Measurements from ENCODE around the gene SDHAF3.
A peak's percentile ranks its signal among the peaks of the same experiment; 100 is the strongest.

The SDHAF3 gene

DNA sequence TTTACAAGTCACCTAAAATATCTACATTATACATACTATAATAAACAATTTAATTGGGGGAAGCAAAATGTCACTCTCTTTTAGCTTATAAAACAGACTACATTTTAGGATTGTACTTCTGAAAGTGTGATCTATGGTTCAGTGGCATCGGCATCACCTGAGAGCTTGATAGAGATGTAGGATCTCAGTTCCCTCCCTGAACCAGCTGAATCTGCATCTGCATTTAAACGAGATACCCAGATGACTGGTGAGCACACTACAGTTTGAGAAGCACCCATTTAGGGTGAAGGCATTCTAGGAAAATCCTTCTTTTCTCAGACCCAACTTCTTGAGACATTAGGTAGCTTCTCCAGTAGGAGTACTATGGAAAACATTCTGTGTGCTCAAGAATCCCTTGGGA lies 21.5 kb upstream of the SDHAF3 start:
- no peak overlapping the region for H3K27ac ChIP-seq
- H3K4me3 ChIP-seq (ENCODE audit: low read depth in 1 of 2, low read length in 1 of 2): no peak overlapping the region
- no peaks in the 10 kb centered on the region for H3K27me3 ChIP-seq
- no peaks in the 10 kb centered on the region for H3K36me3 ChIP-seq
- H3K9me3 ChIP-seq: no peaks in the 10 kb centered on the region
- TF ChIP-seq, protein P1, sequence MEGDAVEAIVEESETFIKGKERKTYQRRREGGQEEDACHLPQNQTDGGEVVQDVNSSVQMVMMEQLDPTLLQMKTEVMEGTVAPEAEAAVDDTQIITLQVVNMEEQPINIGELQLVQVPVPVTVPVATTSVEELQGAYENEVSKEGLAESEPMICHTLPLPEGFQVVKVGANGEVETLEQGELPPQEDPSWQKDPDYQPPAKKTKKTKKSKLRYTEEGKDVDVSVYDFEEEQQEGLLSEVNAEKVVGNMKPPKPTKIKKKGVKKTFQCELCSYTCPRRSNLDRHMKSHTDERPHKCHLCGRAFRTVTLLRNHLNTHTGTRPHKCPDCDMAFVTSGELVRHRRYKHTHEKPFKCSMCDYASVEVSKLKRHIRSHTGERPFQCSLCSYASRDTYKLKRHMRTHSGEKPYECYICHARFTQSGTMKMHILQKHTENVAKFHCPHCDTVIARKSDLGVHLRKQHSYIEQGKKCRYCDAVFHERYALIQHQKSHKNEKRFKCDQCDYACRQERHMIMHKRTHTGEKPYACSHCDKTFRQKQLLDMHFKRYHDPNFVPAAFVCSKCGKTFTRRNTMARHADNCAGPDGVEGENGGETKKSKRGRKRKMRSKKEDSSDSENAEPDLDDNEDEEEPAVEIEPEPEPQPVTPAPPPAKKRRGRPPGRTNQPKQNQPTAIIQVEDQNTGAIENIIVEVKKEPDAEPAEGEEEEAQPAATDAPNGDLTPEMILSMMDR (IDR thresholded peaks at IDR 0.05): no peak
- H3K4me1 ChIP-seq (ENCODE audit: control insufficient read depth in 1 of 2, insufficient read depth in 1 of 2, low read depth in 1 of 2, low read length in 1 of 2): no peaks in the 10 kb centered on the region

DNA sequence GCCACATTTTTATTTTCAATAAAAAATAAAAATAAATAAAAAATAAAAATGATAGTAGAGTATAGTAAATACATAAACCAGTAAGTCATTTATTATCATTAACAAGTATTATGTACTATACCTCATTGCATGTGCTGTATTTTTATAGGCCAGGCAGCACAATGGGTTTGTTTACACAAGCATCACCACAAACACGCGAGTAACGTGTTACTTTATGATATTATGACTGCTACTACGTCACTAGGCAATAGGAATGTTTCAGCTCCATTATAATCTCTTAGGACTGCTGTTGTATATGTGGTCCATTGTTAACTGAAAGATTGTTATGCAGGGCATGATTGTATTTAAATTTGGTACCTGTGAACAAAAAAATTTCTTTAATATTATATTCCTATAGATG lies 20.8 kb upstream of the SDHAF3 start:
- Histone ChIP-seq H3K27me3 (peaks cover under 1% of the 10 kb centered on the region), H3K36me3 (no peaks in the 10 kb centered on the region), H3K4me3 (ENCODE audit: low read depth in 1 of 2, low read length in 1 of 2) (no peak overlapping the region), H3K9me3 (no peaks in the 10 kb centered on the region), H3K27ac (no peak overlapping the region), H3K4me1 (ENCODE audit: control insufficient read depth in 1 of 2, insufficient read depth in 1 of 2, low read depth in 1 of 2, low read length in 1 of 2) (no peaks in the 10 kb centered on the region)
- TF ChIP-seq, protein P1 (IDR thresholded peaks at IDR 0.05): no peak

DNA sequence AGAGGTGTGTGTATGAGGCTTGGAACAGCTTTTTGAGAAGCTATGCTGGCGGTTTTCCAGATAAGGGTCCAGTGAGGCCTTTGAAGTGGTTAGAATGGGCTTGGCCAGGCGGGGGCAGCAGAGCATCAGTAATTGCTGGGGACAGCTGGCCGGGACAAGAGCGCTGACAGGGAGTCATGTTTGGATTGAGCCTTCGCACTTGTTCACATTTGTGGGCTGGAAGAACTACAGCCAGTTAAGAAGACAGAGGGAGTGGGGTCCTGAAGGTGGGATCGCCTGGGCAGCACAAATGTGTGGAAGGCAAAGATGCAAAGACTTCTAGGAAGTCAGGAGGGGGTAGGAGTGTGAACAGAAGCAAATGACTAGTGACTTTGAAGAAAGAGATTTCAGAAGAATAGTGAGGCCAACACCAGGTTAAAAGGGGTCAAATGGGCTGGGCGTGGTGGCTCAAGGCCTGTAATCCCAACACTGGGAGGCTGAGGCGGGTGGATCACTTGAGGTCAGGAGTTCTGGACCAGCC lies 12.7 kb upstream of the SDHAF3 start:
- TF ChIP-seq, protein P1 (IDR thresholded peaks at IDR 0.05): peak; percentile 83
- Histone ChIP-seq H3K36me3 (no peaks in the 10 kb centered on the region), H3K4me3 (ENCODE audit: low read depth in 1 of 2, low read length in 1 of 2) (no peak overlapping the region), H3K27ac (no peak overlapping the region), H3K27me3 (peaks cover 12% of the 10 kb centered on the region), H3K9me3 (no peaks in the 10 kb centered on the region), H3K4me1 (ENCODE audit: control insufficient read depth in 1 of 2, insufficient read depth in 1 of 2, low read depth in 1 of 2, low read length in 1 of 2) (peaks cover 0 to 7% of the 10 kb centered on the region in 2 experiments)

DNA sequence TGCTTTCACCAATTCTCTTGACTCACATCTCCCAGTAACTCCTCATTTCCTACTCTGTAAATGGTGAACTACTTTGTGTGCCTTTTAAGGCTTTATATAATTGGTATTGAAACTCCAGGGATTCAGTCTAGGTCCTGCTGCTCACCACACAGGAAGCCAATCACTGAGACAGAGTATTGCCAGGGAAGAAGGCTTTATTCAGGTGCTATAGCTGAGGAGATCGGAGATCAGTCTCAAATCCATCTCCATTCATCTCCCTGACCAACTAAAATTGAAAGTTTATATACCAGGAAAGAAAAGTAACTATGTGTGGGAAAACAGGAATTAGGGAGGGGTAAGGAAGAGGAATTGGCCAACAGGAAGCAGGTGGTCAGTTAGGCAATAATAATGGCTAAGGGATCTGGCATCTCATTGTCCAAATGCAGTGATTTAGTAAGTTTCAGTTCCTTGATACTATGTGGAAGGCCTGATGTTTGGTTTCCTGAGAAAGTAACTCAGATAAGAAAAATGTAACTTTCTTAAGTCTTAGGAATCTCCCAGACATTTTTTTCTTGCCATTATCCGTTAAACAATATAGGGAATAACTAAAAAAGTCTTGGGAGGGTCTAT lies 10.2 kb upstream of the SDHAF3 start:
- Histone ChIP-seq H3K9me3 (no peaks in the 10 kb centered on the region), H3K4me3 (ENCODE audit: low read depth in 1 of 2, low read length in 1 of 2) (no peak overlapping the region), H3K4me1 (ENCODE audit: control insufficient read depth in 1 of 2, insufficient read depth in 1 of 2, low read depth in 1 of 2, low read length in 1 of 2) (peaks cover 0 to 7% of the 10 kb centered on the region in 2 experiments), H3K27me3 (peaks cover 5% of the 10 kb centered on the region), H3K27ac (no peak overlapping the region), H3K36me3 (no peaks in the 10 kb centered on the region)
- TF ChIP-seq, protein P1 (IDR thresholded peaks at IDR 0.05): no peak

DNA sequence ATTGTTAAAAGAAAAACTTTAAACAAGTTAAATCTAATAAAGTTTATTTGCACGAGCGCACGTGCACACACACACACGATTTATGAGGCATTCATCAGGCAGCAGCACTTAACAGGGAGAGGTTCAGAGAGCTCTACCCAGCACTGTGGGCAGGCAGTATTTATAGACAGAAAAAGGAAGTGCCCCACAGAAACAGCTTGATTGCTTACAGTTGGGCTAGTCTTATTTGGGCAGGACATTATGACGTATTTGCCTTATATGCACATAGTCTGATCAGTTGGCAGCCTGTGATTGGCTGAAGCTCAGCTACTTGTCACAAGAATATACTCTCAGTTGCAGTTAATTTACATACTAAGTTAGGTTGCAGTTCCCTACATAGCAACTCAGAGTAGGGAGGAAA lies 1.2 kb upstream of the SDHAF3 start:
- peak overlapping the region; percentile 86 for H3K27ac ChIP-seq
- peaks cover 38 to 46% of the 10 kb centered on the region in 2 experiments for H3K4me1 ChIP-seq (ENCODE audit: control insufficient read depth in 1 of 2, insufficient read depth in 1 of 2, low read depth in 1 of 2, low read length in 1 of 2)
- no peaks in the 10 kb centered on the region for H3K9me3 ChIP-seq
- peak overlapping the region; percentile 74 to 81 for H3K4me3 ChIP-seq (ENCODE audit: low read depth in 1 of 2, low read length in 1 of 2)
- no peaks in the 10 kb centered on the region for H3K27me3 ChIP-seq
- H3K36me3 ChIP-seq: no peaks in the 10 kb centered on the region
- TF ChIP-seq, protein P1 (IDR thresholded peaks at IDR 0.05): no peak

Measured in neutrophil (primary cell).